Brain microvascular endothelial cell (primary cell): ENCODE measurements around the gene MAP1B.

Experiments
- DNase-seq: peaks from one replicate; pipeline ENCODE4 v3.0.0-alpha.2; 2020
- H3K27ac ChIP-seq: fragments of 250-450 bp; sonication (Bioruptor Pico); 2 replicates; pipeline ENCODE4 v1.5.1; 2020; ENCODE audit warnings: mild to moderate bottlenecking, moderate library complexity
- H3K27me3 ChIP-seq: fragments of 250-450 bp; sonication (Bioruptor Pico); replicated peaks from 2 replicates; pipeline ENCODE4 v1.5.1; 2020; ENCODE audit warnings: mild to moderate bottlenecking
- H3K36me3 ChIP-seq: fragments of 250-450 bp; sonication (Bioruptor Pico); replicated peaks from 2 replicates; pipeline ENCODE4 v1.5.1; 2020; ENCODE audit warnings: mild to moderate bottlenecking
- H3K4me3 ChIP-seq: 2 replicates; pipeline ENCODE4 v1.5.1; 2011; ENCODE audit warnings: low read depth, mild to moderate bottlenecking, control low read depth, low read length, moderate library complexity
- in situ Hi-C: cut with HindIII; loops from 2 replicates; pipeline ENCODE4 v1.10.0; 2017; ENCODE audit warnings: low sequenced_read_pairs, low pct_ligation_motif_present
- TF ChIP-seq, protein P1 (sequence below): IDR thresholded peaks from 2 replicates; pipeline ENCODE4 v1.5.1; 2011; ENCODE audit warnings: low read depth, mild to moderate bottlenecking, moderate library complexity, low read length, control low read depth, inconsistent platforms; ENCODE audit errors: missing control alignments

The MAP1B gene

DNA sequence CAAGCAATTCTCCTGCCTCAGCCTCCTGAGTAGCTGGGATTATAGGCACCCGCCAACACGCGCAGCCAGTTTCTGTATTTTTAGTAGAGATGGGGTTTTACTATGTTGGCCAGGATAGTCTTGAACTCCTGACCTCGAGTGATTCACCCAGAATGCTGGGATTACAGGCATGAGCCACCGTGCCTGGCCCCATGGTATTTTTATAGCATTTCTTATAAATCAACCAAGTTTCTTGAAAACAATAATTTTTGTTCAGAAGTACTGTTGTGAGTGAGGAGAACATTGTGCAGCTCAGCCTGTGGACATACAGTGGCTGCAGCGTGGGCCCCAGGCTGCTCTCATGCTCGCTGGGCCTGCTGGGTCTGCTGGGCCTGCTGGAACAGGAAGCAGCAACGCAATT lies 45.3 kb downstream of the MAP1B start:
- in situ Hi-C loops = no loop called here
- no peaks in the 10 kb centered on the region for H3K27me3 ChIP-seq
- TF ChIP-seq, protein P1, sequence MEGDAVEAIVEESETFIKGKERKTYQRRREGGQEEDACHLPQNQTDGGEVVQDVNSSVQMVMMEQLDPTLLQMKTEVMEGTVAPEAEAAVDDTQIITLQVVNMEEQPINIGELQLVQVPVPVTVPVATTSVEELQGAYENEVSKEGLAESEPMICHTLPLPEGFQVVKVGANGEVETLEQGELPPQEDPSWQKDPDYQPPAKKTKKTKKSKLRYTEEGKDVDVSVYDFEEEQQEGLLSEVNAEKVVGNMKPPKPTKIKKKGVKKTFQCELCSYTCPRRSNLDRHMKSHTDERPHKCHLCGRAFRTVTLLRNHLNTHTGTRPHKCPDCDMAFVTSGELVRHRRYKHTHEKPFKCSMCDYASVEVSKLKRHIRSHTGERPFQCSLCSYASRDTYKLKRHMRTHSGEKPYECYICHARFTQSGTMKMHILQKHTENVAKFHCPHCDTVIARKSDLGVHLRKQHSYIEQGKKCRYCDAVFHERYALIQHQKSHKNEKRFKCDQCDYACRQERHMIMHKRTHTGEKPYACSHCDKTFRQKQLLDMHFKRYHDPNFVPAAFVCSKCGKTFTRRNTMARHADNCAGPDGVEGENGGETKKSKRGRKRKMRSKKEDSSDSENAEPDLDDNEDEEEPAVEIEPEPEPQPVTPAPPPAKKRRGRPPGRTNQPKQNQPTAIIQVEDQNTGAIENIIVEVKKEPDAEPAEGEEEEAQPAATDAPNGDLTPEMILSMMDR = no peak
- peak; percentile 66 for DNase-seq
- peak overlapping the region; percentile 71 for H3K27ac ChIP-seq
- no peak overlapping the region for H3K4me3 ChIP-seq
- H3K36me3 ChIP-seq = peaks cover 10% of the 10 kb centered on the region

DNA sequence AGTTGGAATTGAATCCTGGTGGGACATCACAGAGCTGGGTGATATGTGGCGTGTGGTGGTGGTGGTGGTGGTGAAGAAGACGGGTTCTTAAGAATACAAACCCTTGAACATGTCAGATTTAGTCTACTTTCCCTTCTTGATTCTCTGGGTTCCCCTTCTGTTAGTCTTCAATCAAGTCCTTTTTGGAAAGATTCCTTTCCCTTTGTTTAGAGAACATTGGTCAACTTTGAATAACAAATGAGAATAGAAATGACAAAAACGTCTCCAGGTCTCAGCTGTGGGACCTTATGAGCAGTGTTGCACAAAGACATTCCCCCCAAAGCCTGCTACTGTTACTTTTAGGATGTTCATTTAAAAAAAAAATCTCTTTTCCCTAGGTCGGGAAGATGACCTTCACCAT lies 46.3 kb downstream of the MAP1B start:
- Histone ChIP-seq H3K27ac (no peak overlapping the region), H3K27me3 (no peaks in the 10 kb centered on the region)
- DNase-seq = no peak

DNA sequence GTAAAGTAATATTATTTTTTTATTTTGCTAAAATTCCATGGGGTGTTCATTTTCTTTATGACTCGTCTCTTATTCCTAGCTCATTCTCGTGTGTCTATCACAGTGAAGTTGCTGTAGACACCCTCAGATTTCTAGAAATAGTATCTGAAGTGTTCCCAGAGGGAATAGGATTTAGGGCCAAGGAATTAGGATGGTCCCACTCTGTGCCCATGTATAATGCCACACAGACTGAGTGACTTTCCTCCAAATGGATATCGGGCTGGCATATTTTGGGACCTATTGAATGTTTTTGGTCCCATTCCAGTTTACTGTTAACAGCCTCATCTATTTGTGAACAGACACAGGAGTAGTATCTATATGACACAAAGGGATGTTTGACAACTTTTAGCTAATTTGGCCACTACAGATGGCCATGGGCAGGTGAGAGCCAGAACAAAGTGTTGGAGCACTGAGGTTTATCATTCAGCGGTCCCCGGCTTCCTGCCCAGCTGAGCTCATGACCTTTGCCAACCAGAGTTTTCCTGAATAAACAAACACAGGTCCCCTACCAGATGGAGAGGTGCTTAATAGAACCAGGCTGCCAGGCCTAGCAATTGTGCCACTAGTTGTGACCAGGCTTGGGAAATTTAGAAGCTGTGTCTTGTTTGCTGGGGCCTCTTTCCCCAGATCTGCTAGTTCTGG lies 46.9 kb downstream of the MAP1B start:
- H3K27me3 ChIP-seq = no peaks in the 10 kb centered on the region
- no peak overlapping the region for H3K4me3 ChIP-seq
- no peak overlapping the region for H3K27ac ChIP-seq
- in situ Hi-C loops = no loop called here
- TF ChIP-seq, protein P1 = no peak
- peaks cover 2% of the 10 kb centered on the region for H3K36me3 ChIP-seq
- no peak for DNase-seq

More for the DNA sequence above, 46.3 kb downstream of the MAP1B start:
- TF ChIP-seq, protein P1 = no peak
- H3K36me3 ChIP-seq = peaks cover 4% of the 10 kb centered on the region
- in situ Hi-C loops = no loop called here
- H3K4me3 ChIP-seq = no peak overlapping the region

DNA sequence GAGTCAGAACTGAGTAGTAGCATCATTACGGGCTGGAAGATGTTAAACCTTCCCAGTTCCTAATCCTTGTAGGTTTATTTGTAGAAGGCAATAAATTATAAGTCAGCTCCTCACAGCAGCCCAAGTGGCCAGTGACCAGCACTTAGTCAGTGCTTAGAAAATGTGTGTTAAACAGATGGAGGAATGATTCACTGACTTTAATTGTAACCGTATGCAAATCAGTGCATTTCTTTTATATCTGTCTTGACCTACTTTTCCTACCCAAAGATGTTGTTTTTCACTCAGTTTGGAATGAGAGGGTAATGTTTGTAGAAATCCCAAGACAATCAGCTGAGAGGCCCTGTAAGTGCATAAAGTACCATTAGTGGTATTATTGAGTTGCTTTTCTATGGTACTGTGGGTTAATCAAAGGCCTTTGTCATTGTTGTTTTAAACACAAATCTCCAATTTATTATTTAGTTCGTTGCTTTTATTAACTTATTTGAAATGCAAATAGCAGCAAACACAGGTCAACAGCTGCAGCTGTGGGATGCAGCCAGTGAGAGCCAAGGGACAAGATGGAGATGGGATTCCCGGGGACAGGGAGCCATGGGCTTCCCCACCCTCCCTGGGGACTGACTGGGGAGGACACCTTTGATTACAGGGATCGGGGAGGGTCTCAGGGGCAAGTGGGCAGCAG lies 49.8 kb downstream of the MAP1B start:
- in situ Hi-C loops = no loop called here
- no peak overlapping the region for H3K27ac ChIP-seq
- H3K4me3 ChIP-seq = no peak overlapping the region
- no peaks in the 10 kb centered on the region for H3K27me3 ChIP-seq
- peaks cover 2% of the 10 kb centered on the region for H3K36me3 ChIP-seq
- TF ChIP-seq, protein P1 = no peak
- no peak for DNase-seq

DNA sequence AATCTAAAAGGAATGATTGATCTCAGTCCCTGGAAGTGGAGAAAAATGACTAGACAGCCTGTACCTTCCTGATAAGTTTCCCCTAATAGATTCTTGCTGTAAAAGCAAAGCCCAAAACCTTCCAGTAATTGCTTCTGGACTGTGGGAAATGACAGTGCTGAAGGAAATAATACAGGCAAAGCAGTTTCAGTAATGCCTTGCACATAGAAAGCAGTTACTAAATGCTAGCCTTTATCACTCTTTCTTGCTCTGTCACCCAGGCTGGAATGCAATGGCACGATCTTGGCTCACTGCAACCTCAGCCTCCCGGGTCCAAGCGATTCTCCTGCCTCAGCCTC lies 50.3 kb downstream of the MAP1B start:
- Histone ChIP-seq H3K36me3 (peaks cover 2% of the 10 kb centered on the region), H3K4me3 (no peak overlapping the region), H3K27ac (no peak overlapping the region), H3K27me3 (no peaks in the 10 kb centered on the region)
- DNase-seq = no peak
- TF ChIP-seq, protein P1 = no peak
- in situ Hi-C loops = no loop called here
